Stimulated activated naive CD8-positive, alpha-beta T cell treated with anti-CD3 and anti-CD28 coated beads, Interleukin-15, Interleukin-2, amounts not matched to agents 100 ng/mL and 50 ng/mL, for 24 hours (primary cell): ENCODE measurements around the gene HDAC8.

Experiments used
- H3K27ac Mint-ChIP-seq: one replicate; pipeline ENCODE4 v1.8.0; 2021; ENCODE audit warnings: mild to moderate bottlenecking, mixed read lengths
- H3K27me3 Mint-ChIP-seq: one replicate; pipeline ENCODE4 v1.8.0; 2021; ENCODE audit warnings: mixed read lengths
- H3K36me3 Mint-ChIP-seq: one replicate; pipeline ENCODE4 v1.8.0; 2021; ENCODE audit warnings: low read depth, mixed read lengths
- H3K4me1 Mint-ChIP-seq: one replicate; pipeline ENCODE4 v1.8.0; 2021; ENCODE audit warnings: low read depth, mixed read lengths
- H3K4me3 Mint-ChIP-seq: one replicate; pipeline ENCODE4 v1.8.0; 2021; ENCODE audit warnings: mild to moderate bottlenecking, mixed read lengths
- H3K9me3 Mint-ChIP-seq: one replicate; pipeline ENCODE4 v1.8.0; 2021; ENCODE audit warnings: mixed read lengths

HDAC8 gene

DNA sequence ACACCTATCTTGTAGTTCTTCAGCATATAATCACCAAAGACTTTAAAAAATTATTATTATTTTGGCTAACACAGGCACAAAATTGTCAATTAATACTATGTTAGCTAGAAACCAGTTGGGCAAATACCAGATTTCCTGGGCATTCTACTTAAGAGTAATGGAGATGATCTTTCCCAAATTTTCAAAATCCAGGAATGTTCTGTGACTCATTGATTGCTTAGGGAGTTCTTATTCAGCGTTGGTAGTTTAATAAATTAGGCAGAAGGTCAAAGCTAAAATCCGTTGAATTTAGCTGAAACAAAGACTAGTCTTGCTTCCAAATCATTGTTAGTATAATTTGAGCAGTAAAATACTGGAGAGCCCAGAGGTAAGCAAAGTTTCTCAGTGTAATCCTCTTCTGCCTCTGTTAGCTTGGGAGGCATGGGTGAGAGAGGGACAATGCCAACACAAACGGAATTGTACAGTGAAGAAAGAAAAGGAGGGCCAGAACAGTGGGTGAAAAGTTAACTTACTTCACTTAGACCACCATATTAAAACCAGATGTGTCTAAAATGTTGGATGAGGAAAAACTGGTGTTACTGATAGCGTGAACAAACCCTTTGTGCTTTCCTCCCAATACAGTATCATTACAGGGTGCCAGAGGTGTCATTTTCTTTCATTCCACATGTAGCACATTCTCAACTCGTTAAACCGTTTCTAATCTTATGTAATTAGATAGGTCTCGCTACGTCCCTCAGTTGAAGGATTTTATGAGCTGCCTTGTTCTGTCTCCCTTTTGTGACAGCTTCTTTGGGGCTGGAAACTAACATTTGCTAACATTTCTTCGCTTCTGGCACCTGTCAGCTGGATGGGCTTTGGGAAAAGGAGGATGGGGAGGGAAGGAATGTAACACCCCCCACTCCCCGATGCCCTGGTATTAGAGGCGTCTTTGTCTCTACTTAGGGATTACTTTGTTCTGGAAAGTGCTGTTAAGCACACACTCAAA is 179.5 kb downstream of the HDAC8 start:
- Mint-ChIP-seq H3K27me3 (no peaks in the 10 kb centered on the region), H3K9me3 (no peaks in the 10 kb centered on the region), H3K4me3 (no peak overlapping the region), H3K4me1 (no peaks in the 10 kb centered on the region), H3K27ac (no peak overlapping the region), H3K36me3 (no peaks in the 10 kb centered on the region)

- Mint-ChIP-seq H3K27me3 (no peaks in the 10 kb centered on the region), H3K4me3 (no peak overlapping the region), H3K27ac (no peak overlapping the region)
Observed at GRCh38 chrX:72392042-72392441, 180.6 kb downstream of the HDAC8 start.

DNA sequence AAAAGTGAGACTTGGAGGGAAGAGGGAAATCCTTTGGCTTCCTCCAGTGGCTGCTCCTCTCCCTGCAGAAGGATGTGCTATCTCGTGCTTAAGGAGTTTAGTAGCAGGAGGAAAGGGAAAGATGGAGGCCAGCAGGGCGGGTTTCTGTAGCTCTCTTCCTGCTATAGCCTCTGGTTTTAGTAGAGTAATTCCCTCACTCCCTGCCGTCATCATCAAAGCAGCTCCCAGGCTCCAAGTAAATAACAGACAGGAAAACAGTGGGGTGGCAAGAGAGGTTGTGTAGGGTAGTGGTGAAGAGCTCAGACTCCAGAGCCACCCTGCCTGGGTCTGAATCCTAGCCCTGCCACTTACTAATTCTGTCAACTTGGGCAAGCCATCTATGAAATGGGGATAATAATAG is 185.4 kb downstream of the HDAC8 start:
- H3K27ac Mint-ChIP-seq = no peak overlapping the region

More at GRCh38 chrX:72392042-72392441, 180.6 kb downstream of the HDAC8 start:
- H3K4me1 Mint-ChIP-seq = no peaks in the 10 kb centered on the region
- no peaks in the 10 kb centered on the region for H3K9me3 Mint-ChIP-seq
- H3K36me3 Mint-ChIP-seq = no peaks in the 10 kb centered on the region

GRCh38 chrX:72382202-72382595 is 190.4 kb downstream of the HDAC8 start:
- H3K27me3 Mint-ChIP-seq = no peaks in the 10 kb centered on the region

More for the DNA sequence above, 185.4 kb downstream of the HDAC8 start:
- Mint-ChIP-seq H3K36me3 (peaks cover 4% of the 10 kb centered on the region), H3K27me3 (no peaks in the 10 kb centered on the region), H3K4me3 (no peak overlapping the region), H3K9me3 (no peaks in the 10 kb centered on the region), H3K4me1 (no peaks in the 10 kb centered on the region)

GRCh38 chrX:72381439-72382201 is 191.0 kb downstream of the HDAC8 start:
- Mint-ChIP-seq H3K27ac (no peak overlapping the region), H3K4me3 (no peak overlapping the region), H3K36me3 (peaks cover 4% of the 10 kb centered on the region), H3K9me3 (no peaks in the 10 kb centered on the region), H3K27me3 (no peaks in the 10 kb centered on the region), H3K4me1 (no peaks in the 10 kb centered on the region)

More at GRCh38 chrX:72382202-72382595, 190.4 kb downstream of the HDAC8 start:
- Mint-ChIP-seq H3K9me3 (no peaks in the 10 kb centered on the region), H3K36me3 (peaks cover 4% of the 10 kb centered on the region), H3K27ac (no peak overlapping the region), H3K4me3 (no peak overlapping the region), H3K4me1 (no peaks in the 10 kb centered on the region)

- H3K4me3 Mint-ChIP-seq = no peak overlapping the region
- H3K27ac Mint-ChIP-seq = no peak overlapping the region
- H3K9me3 Mint-ChIP-seq = no peaks in the 10 kb centered on the region
- H3K27me3 Mint-ChIP-seq = no peaks in the 10 kb centered on the region
- no peaks in the 10 kb centered on the region for H3K36me3 Mint-ChIP-seq
- no peaks in the 10 kb centered on the region for H3K4me1 Mint-ChIP-seq
Observed at GRCh38 chrX:72376124-72376523, 196.5 kb downstream of the HDAC8 start.

DNA sequence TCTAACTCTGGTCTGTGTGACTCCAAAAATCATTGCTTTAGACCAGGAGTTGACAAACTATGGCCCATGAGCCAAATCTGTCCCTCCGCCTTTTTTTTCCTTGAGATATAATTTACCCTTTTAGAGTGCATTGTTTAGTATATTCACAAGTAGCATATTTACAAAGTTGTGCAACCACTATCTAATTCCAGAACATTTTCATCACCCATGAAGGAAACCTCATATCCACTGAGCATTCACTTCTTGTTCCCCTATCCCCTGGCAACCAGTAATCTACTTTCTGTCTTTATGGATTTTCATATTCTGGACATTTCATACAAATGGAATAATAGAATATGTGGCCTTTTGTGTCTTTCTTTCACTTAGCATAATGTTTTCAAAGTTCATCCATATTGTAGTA is 199.5 kb downstream of the HDAC8 start:
- Mint-ChIP-seq H3K4me3 (no peak overlapping the region), H3K4me1 (no peaks in the 10 kb centered on the region), H3K36me3 (no peaks in the 10 kb centered on the region), H3K27ac (no peak overlapping the region), H3K27me3 (no peaks in the 10 kb centered on the region), H3K9me3 (no peaks in the 10 kb centered on the region)

- Mint-ChIP-seq H3K27ac (no peak overlapping the region), H3K27me3 (no peaks in the 10 kb centered on the region), H3K4me3 (no peak overlapping the region), H3K9me3 (no peaks in the 10 kb centered on the region), H3K4me1 (no peaks in the 10 kb centered on the region), H3K36me3 (no peaks in the 10 kb centered on the region)
Observed at GRCh38 chrX:72372735-72373134, 199.9 kb downstream of the HDAC8 start.

DNA sequence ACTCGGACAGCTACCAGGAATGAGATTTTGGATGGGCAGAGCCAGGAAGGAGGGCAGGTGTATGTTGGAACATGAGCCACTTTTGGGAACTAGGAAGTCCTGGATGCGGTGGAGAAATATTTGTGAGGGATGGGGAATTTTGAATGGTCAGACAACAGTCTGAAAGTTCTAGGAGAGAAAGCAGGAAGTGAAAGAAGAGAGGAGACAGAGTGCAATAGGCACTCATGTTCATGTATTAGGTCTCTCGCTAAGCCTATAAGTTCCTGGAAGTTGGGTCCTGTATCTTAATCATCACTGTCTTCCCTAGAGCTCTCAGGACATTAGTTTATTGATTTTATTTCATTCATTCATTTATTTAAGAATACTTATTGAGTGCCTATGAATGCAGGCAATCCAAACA is 201.2 kb downstream of the HDAC8 start:
- Mint-ChIP-seq H3K9me3 (no peaks in the 10 kb centered on the region), H3K4me1 (no peaks in the 10 kb centered on the region), H3K27me3 (no peaks in the 10 kb centered on the region), H3K4me3 (no peak overlapping the region), H3K27ac (no peak overlapping the region), H3K36me3 (no peaks in the 10 kb centered on the region)

GRCh38 chrX:72368796-72369195 is 203.8 kb downstream of the HDAC8 start:
- Mint-ChIP-seq H3K4me1 (no peaks in the 10 kb centered on the region), H3K27ac (no peak overlapping the region), H3K9me3 (no peaks in the 10 kb centered on the region), H3K36me3 (no peaks in the 10 kb centered on the region), H3K4me3 (no peak overlapping the region), H3K27me3 (no peaks in the 10 kb centered on the region)

DNA sequence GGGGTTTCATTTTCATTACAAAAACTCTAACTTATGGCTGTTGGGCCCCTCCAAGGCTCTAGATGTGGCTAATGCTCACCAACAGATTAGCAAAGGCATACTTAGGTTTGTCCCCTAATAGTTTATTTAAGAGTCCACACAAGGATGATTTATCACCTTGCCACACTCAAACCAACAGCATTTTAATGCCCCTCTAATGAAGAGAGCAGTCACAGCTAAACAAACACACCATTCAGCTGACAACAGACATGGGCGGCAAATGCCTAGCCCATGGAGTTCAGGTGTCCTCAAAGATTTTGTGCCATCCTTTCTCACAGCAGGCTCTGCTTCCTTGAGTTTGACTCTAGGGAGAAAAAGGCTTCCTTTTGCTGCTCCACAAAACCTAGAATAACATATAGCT is 205.1 kb downstream of the HDAC8 start:
- Mint-ChIP-seq H3K27ac (no peak overlapping the region), H3K9me3 (no peaks in the 10 kb centered on the region), H3K4me3 (no peak overlapping the region), H3K27me3 (no peaks in the 10 kb centered on the region), H3K4me1 (no peaks in the 10 kb centered on the region), H3K36me3 (no peaks in the 10 kb centered on the region)

- no peak overlapping the region for H3K27ac Mint-ChIP-seq
- no peaks in the 10 kb centered on the region for H3K9me3 Mint-ChIP-seq
- H3K4me1 Mint-ChIP-seq = no peaks in the 10 kb centered on the region
- H3K36me3 Mint-ChIP-seq = no peaks in the 10 kb centered on the region
- no peaks in the 10 kb centered on the region for H3K27me3 Mint-ChIP-seq
- H3K4me3 Mint-ChIP-seq = no peak overlapping the region
Observed at GRCh38 chrX:72366701-72367454, 205.8 kb downstream of the HDAC8 start.

GRCh38 chrX:72366178-72366577 is 206.5 kb downstream of the HDAC8 start:
- no peaks in the 10 kb centered on the region for H3K36me3 Mint-ChIP-seq
- H3K27ac Mint-ChIP-seq = no peak overlapping the region

GRCh38 chrX:72365126-72365525 is 207.5 kb downstream of the HDAC8 start:
- H3K27me3 Mint-ChIP-seq = no peaks in the 10 kb centered on the region
- no peak overlapping the region for H3K27ac Mint-ChIP-seq
- H3K9me3 Mint-ChIP-seq = no peaks in the 10 kb centered on the region
- no peaks in the 10 kb centered on the region for H3K36me3 Mint-ChIP-seq
- H3K4me1 Mint-ChIP-seq = no peaks in the 10 kb centered on the region
- H3K4me3 Mint-ChIP-seq = no peak overlapping the region

More at GRCh38 chrX:72366178-72366577, 206.5 kb downstream of the HDAC8 start:
- no peaks in the 10 kb centered on the region for H3K9me3 Mint-ChIP-seq
- H3K4me1 Mint-ChIP-seq = no peaks in the 10 kb centered on the region
- H3K27me3 Mint-ChIP-seq = no peaks in the 10 kb centered on the region
- H3K4me3 Mint-ChIP-seq = no peak overlapping the region

GRCh38 chrX:72360326-72360725 is 212.3 kb downstream of the HDAC8 start:
- no peaks in the 10 kb centered on the region for H3K9me3 Mint-ChIP-seq
- no peaks in the 10 kb centered on the region for H3K36me3 Mint-ChIP-seq
- no peak overlapping the region for H3K4me3 Mint-ChIP-seq
- H3K27ac Mint-ChIP-seq = no peak overlapping the region
- no peaks in the 10 kb centered on the region for H3K4me1 Mint-ChIP-seq
- H3K27me3 Mint-ChIP-seq = no peaks in the 10 kb centered on the region
